GM21528 (cell line): Measurements from ENCODE around the gene UGT2B28.
"Not testable (repeated sequence)": the region's sequence is repeated elsewhere in the genome, so short reads cannot be mapped to it uniquely, and the experiment has no call there.

ENCODE experiments used
- ATAC-seq: cut with Tn5 transposase; IDR thresholded peaks from one replicate; pipeline ENCODE4 v1.9.1; 2021; ENCODE audit warnings: mild to moderate bottlenecking, moderate library complexity; ENCODE audit not compliant: unreplicated experiment, low FRiP score

UGT2B28 gene

GRCh38 chr4:69343114-69343513 is 62.8 kb downstream of the UGT2B28 start:
- ATAC-seq: not testable (repeated sequence)

- ATAC-seq: not testable (repeated sequence)
Observed at GRCh38 chr4:69343558-69344420, 63.5 kb downstream of the UGT2B28 start.
